Caco-2 (cell line): ENCODE measurements around the gene ABCA3. TPM values are rescaled to one million over a fixed set of nuclear protein-coding genes. Genes with fewer than 3 reads are reported as not detected.

Experiments used
- BruUV-seq: library from RNA; stranded (reverse); fragments of 400-500 nt; replicated peaks from 2 replicates; lab custom pipeline; 2021; lab: Mats Ljungman, UMichigan
- CTCF ChIA-PET: fragments of 300-600 bp; sonication (Branson Sonifier 250); formaldehyde crosslinking; loops from one replicate; lab custom pipeline; 2022; ENCODE audit warnings: antibody characterized with exemption; lab: Charles Lee
- POLR2A ChIA-PET: fragments of 300-600 bp; sonication (Branson Sonifier 250); formaldehyde crosslinking; loops from one replicate; lab custom pipeline; 2022; ENCODE audit warnings: antibody characterized with exemption; lab: Charles Lee
- DNase-seq, 2 experiments: peaks; one replicate each; pipeline versions ENCODE4 v3.0.0 to v3.0.0-alpha.2; 2020 to 2022
- H3K27me3 ChIP-seq: replicated peaks from 2 replicates; pipeline ENCODE4 v1.6.0; 2011; ENCODE audit warnings: low read length; ENCODE audit not compliant: control insufficient read depth, insufficient read depth
- H3K36me3 ChIP-seq: 2 replicates; pipeline ENCODE4 v1.5.1; 2011; ENCODE audit warnings: low read length; ENCODE audit not compliant: control insufficient read depth, insufficient read depth
- H3K4me1 ChIP-seq: fragments of 250-450 bp; sonication (Bioruptor Pico); 2 replicates; pipeline ENCODE4 v1.5.1; 2020; ENCODE audit warnings: mild to moderate bottlenecking
- H3K4me3 ChIP-seq: 2 replicates; pipeline ENCODE4 v1.5.1; 2011; ENCODE audit warnings: low read depth, mild to moderate bottlenecking, control low read depth, low read length
- H3K9me3 ChIP-seq: fragments of 250-450 bp; sonication (Bioruptor Pico); 2 replicates; pipeline ENCODE4 v1.5.1; 2020; ENCODE audit warnings: mild to moderate bottlenecking, moderate library complexity
- H3K27ac Mint-ChIP-seq: one replicate; pipeline ENCODE4 v1.8.0; 2022; ENCODE audit warnings: mixed read lengths; ENCODE audit not compliant: unreplicated experiment
- H3K27me3 Mint-ChIP-seq: one replicate; pipeline ENCODE4 v1.8.0; 2022; ENCODE audit warnings: mixed read lengths; ENCODE audit not compliant: insufficient read depth, unreplicated experiment
- H3K36me3 Mint-ChIP-seq: one replicate; pipeline ENCODE4 v1.8.0; 2022; ENCODE audit warnings: mild to moderate bottlenecking, mixed read lengths; ENCODE audit not compliant: insufficient read depth, unreplicated experiment
- H3K4me1 Mint-ChIP-seq: one replicate; pipeline ENCODE4 v1.8.0; 2022; ENCODE audit warnings: low read depth, mixed read lengths; ENCODE audit not compliant: unreplicated experiment
- H3K4me3 Mint-ChIP-seq: one replicate; pipeline ENCODE4 v1.8.0; 2022; ENCODE audit warnings: mild to moderate bottlenecking, moderate library complexity, mixed read lengths; ENCODE audit not compliant: unreplicated experiment
- H3K9me3 Mint-ChIP-seq: one replicate; pipeline ENCODE4 v1.8.0; 2022; ENCODE audit warnings: mixed read lengths; ENCODE audit not compliant: unreplicated experiment
- intact Hi-C: fragments of 100-400 bp; cut with micrococcal nuclease; formaldehyde crosslinking; loops from one replicate; pipeline ENCODE4 v1.10.0; 2022; ENCODE audit not compliant: unreplicated experiment
- total RNA-seq: library from RNA; stranded (reverse); gene quantifications from 2 replicates; pipeline ENCODE4 v1.2.3, GENCODE V29; 2022
- TF ChIP-seq, protein P1 (sequence below), 2 experiments: fragments of 200-600 bp in 1 of 2; IDR thresholded peaks; 1 replicate in 1 of 2; 2 replicates in 1 of 2; pipeline versions ENCODE4 v1.5.1 to v1.8.0; 2011 to 2022; ENCODE audit warnings: antibody characterized with exemption in 1 of 2, control low read depth in 1 of 2, inconsistent platforms in 1 of 2, low read depth in 1 of 2, low read length in 1 of 2, mild to moderate bottlenecking in 1 of 2, moderate library complexity in 1 of 2; ENCODE audit not compliant: insufficient read depth in 1 of 2, severe bottlenecking in 1 of 2, unreplicated experiment in 1 of 2

The ABCA3 gene
- total RNA-seq, 1 experiment from 2014 or later: 16.1 TPM

DNA sequence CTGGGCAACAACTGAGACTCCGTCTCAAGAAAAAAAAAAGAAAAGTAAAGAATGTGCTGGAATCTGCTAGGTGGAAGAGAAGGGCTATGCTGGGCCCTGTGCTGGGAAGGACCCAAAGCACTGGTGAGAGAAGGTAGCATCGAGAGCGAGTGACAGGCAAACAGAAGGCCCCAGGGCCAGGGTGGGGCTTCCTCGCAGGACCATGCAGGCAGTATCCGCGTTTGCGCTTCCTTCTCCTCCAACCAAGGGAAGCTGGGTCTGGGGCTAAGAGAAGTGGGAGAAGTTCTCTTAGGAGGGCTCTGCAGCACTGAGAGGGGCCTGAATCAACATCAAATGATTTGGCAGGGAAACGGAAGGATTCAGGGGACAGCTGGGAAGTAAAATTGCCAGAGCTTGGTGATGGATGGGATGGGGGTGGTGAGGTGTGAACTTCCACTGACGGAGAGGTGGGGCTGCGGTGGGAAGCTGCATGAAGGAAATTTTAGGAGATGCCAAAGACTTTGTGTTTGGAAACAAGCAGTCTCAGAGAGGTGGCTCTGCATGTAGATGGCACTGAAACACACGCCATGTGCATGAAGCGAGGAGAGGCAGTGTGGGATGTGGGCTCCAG lies 83.9 kb downstream of the ABCA3 start:
- ChIA-PET POLR2A (no interaction called here), CTCF (no interaction called here)
- Mint-ChIP-seq H3K36me3 (peaks cover 99% of the 10 kb centered on the region), H3K27ac (no peak overlapping the region), H3K4me3 (no peak overlapping the region), H3K27me3 (no peaks in the 10 kb centered on the region), H3K4me1 (peaks cover 7% of the 10 kb centered on the region), H3K9me3 (no peaks in the 10 kb centered on the region)
- Histone ChIP-seq H3K9me3 (no peaks in the 10 kb centered on the region), H3K27me3 (no peaks in the 10 kb centered on the region), H3K36me3 (peaks cover 2% of the 10 kb centered on the region; the same call in 1 of the 2 replicates), H3K4me3 (no peak overlapping the region), H3K4me1 (peaks cover 6% of the 10 kb centered on the region)
- no TSS peak for BruUV-seq
- no peak for DNase-seq
- intact Hi-C loops: no loop called here
- TF ChIP-seq, protein P1, sequence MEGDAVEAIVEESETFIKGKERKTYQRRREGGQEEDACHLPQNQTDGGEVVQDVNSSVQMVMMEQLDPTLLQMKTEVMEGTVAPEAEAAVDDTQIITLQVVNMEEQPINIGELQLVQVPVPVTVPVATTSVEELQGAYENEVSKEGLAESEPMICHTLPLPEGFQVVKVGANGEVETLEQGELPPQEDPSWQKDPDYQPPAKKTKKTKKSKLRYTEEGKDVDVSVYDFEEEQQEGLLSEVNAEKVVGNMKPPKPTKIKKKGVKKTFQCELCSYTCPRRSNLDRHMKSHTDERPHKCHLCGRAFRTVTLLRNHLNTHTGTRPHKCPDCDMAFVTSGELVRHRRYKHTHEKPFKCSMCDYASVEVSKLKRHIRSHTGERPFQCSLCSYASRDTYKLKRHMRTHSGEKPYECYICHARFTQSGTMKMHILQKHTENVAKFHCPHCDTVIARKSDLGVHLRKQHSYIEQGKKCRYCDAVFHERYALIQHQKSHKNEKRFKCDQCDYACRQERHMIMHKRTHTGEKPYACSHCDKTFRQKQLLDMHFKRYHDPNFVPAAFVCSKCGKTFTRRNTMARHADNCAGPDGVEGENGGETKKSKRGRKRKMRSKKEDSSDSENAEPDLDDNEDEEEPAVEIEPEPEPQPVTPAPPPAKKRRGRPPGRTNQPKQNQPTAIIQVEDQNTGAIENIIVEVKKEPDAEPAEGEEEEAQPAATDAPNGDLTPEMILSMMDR (IDR thresholded peaks at IDR 0.05; ENCODE audit: insufficient read depth in 1 of 2, low read depth in 1 of 2, low read length in 1 of 2, severe bottlenecking in 1 of 2, unreplicated experiment in 1 of 2): no peak

DNA sequence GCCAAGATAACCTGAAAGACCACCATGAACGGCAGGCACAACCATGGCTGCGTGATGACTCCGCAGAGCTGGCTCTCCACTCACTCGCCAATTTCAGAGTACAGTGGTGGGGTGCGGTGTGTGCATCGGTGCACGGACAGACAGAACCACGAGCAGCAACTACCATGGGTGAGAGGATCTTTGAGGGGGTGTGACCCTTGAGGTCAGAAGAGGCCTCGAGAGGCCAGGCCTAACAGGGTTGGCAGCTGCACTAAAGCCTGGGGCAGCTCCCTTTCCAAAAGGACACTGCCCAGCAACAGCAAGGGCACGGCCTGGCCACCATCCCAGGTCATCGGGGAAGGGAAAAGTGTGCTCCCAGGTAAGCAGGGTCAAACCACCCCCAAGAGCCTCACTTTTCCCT lies 87.2 kb downstream of the ABCA3 start:
- no peaks in the 10 kb centered on the region for H3K27me3 ChIP-seq
- peaks cover 2% of the 10 kb centered on the region; the same call in 1 of the 2 replicates for H3K36me3 ChIP-seq
- Mint-ChIP-seq H3K4me3 (no peak overlapping the region), H3K4me1 (peaks cover 7% of the 10 kb centered on the region), H3K27me3 (no peaks in the 10 kb centered on the region), H3K9me3 (no peaks in the 10 kb centered on the region), H3K27ac (peak overlapping the region; percentile 25), H3K36me3 (peaks cover 98% of the 10 kb centered on the region)
- H3K9me3 ChIP-seq: no peaks in the 10 kb centered on the region
- no TSS peak for BruUV-seq
- no peak for DNase-seq
- CTCF ChIA-PET: interaction anchor here (0.7 to 2.2 kb wide), 2 partner anchors 57 to 58 kb away, joined by 4 to 29 read pairs; partner anchors contain the start of gene CASKIN1
- intact Hi-C loops: loop anchor here (2.0 kb wide), 1 partner anchor 58 kb away; no protein-coding TSS in a partner anchor
- TF ChIP-seq, protein P1 (IDR thresholded peaks at IDR 0.05; ENCODE audit: insufficient read depth in 1 of 2, low read depth in 1 of 2, low read length in 1 of 2, severe bottlenecking in 1 of 2, unreplicated experiment in 1 of 2): no peak
- POLR2A ChIA-PET: no interaction called here
- H3K4me1 ChIP-seq: peaks cover 7% of the 10 kb centered on the region
- H3K4me3 ChIP-seq: no peak overlapping the region

DNA sequence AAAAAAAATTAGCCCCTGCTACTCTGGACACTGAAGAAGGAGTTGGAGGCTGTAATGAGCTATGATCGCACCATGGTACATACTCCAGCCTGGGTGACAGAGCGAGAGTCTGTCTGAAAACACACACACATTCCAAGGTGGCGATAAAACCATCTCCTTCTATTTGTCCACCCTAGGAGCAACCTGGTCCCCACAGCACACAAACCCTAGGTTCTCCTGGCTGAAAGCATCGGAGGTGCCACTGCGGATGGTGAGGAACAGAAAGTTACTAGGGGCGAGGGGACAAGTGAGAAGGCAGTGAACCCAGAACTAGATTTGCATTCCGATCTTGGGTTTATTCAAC lies 87.8 kb downstream of the ABCA3 start:
- Mint-ChIP-seq H3K9me3 (no peaks in the 10 kb centered on the region), H3K4me1 (peaks cover 7% of the 10 kb centered on the region), H3K27ac (peak overlapping the region; percentile 32), H3K4me3 (no peak overlapping the region), H3K27me3 (no peaks in the 10 kb centered on the region), H3K36me3 (peaks cover 98% of the 10 kb centered on the region)
- POLR2A ChIA-PET: interaction anchor here (2.4 kb wide), 1 partner anchor 38 kb away, joined by 21 read pairs; the partner anchor contains the start of gene PGP
- Histone ChIP-seq H3K36me3 (peaks cover 2% of the 10 kb centered on the region; the same call in 1 of the 2 replicates), H3K9me3 (no peaks in the 10 kb centered on the region), H3K4me1 (peaks cover 7% of the 10 kb centered on the region), H3K4me3 (no peak overlapping the region), H3K27me3 (no peaks in the 10 kb centered on the region)
- TF ChIP-seq, protein P1 (IDR thresholded peaks at IDR 0.05; ENCODE audit: insufficient read depth in 1 of 2, low read depth in 1 of 2, low read length in 1 of 2, severe bottlenecking in 1 of 2, unreplicated experiment in 1 of 2): no peak
- no peak for DNase-seq
- CTCF ChIA-PET: interaction anchor here (0.7 to 2.2 kb wide), 3 partner anchors 14 to 207 kb away, joined by 3 to 29 read pairs (median 3); partner anchors contain the start of genes CASKIN1 and TEDC2
- BruUV-seq: no TSS peak
- intact Hi-C loops: loop anchor here (2.0 kb wide), 1 partner anchor 58 kb away; no protein-coding TSS in a partner anchor
